ENCODE results near the gene ADAMTS7. TPM values are rescaled to one million over a fixed set of nuclear protein-coding genes. Genes with fewer than 3 reads are reported as not detected.
"Not testable (repeated sequence)": the region's sequence is repeated elsewhere in the genome, so short reads cannot be mapped to it uniquely, and the experiment has no call there.

Gene ADAMTS7
- total and polyA plus RNA-seq, 5 donors from 2014 or later = not detected

- no peaks in the 10 kb centered on the region for H3K4me1 ChIP-seq (ENCODE audit: control insufficient read depth, insufficient read depth, low read length, poor library complexity, severe bottlenecking)
- no peaks in the 10 kb centered on the region for H3K27me3 ChIP-seq (ENCODE audit: control insufficient read depth, insufficient read depth, low read length)
- Mint-ChIP-seq H3K4me3 (no peak overlapping the region), H3K36me3 (no peaks in the 10 kb centered on the region), H3K27me3 (peaks cover 9% of the 10 kb centered on the region), H3K9me3 (peaks cover 0 to 2% (median 0%) of the 10 kb centered on the region in 7 donors), H3K27ac (no peak overlapping the region), H3K4me1 (no peaks in the 10 kb centered on the region)
- DNase-seq (peak in 1 of 3 donors; percentile 14), ATAC-seq (ENCODE audit: low read depth in 2 of 2) (no peak)
- no peaks in the 10 kb centered on the region for H3K36me3 ChIP-seq (ENCODE audit: control insufficient read depth, insufficient read depth, low read length)
- no peak overlapping the region for H3K4me3 ChIP-seq (ENCODE audit: low read depth, low read length)
- no peak overlapping the region for H3K27ac ChIP-seq (ENCODE audit: insufficient read depth, low read length, poor library complexity, severe bottlenecking)
- H3K9me3 ChIP-seq (ENCODE audit: control insufficient read depth in 2 of 2, low read length in 2 of 2) = no peaks in the 10 kb centered on the region
Measured at GRCh38 chr15:78726870-78727551, 84.3 kb downstream of the ADAMTS7 start.

- H3K27ac ChIP-seq (ENCODE audit: insufficient read depth, low read length, poor library complexity, severe bottlenecking); H3K36me3 Mint-ChIP-seq; H3K4me3 Mint-ChIP-seq; H3K9me3 ChIP-seq (ENCODE audit: control insufficient read depth in 2 of 2, low read length in 2 of 2); ATAC-seq (ENCODE audit: low read depth in 2 of 2); DNase-seq; H3K4me1 Mint-ChIP-seq; H3K27ac Mint-ChIP-seq; H3K4me1 ChIP-seq (ENCODE audit: control insufficient read depth, insufficient read depth, low read length, poor library complexity, severe bottlenecking); H3K9me3 Mint-ChIP-seq; H3K36me3 ChIP-seq (ENCODE audit: control insufficient read depth, insufficient read depth, low read length); H3K4me3 ChIP-seq (ENCODE audit: low read depth, low read length): not testable (repeated sequence)
- peaks cover 25% of the 10 kb centered on the region for H3K27me3 Mint-ChIP-seq
- H3K27me3 ChIP-seq (ENCODE audit: control insufficient read depth, insufficient read depth, low read length) = peaks cover 10% of the 10 kb centered on the region
Measured at GRCh38 chr15:78719819-78720450, 91.3 kb downstream of the ADAMTS7 start.

- no peak overlapping the region for H3K27ac Mint-ChIP-seq
- H3K4me3 ChIP-seq (ENCODE audit: low read depth, low read length) = no peak overlapping the region
- H3K27me3 ChIP-seq (ENCODE audit: control insufficient read depth, insufficient read depth, low read length) = peaks cover 10% of the 10 kb centered on the region
- no peak overlapping the region for H3K4me3 Mint-ChIP-seq
- peaks cover 0 to 2% (median 0%) of the 10 kb centered on the region in 7 donors for H3K9me3 Mint-ChIP-seq
- no peaks in the 10 kb centered on the region for H3K36me3 Mint-ChIP-seq
- H3K27me3 Mint-ChIP-seq = peaks cover 29% of the 10 kb centered on the region
- no peak overlapping the region for H3K27ac ChIP-seq (ENCODE audit: insufficient read depth, low read length, poor library complexity, severe bottlenecking)
- no peaks in the 10 kb centered on the region for H3K36me3 ChIP-seq (ENCODE audit: control insufficient read depth, insufficient read depth, low read length)
- DNase-seq = no peak
- ATAC-seq (ENCODE audit: low read depth in 2 of 2) = no peak
- no peaks in the 10 kb centered on the region for H3K4me1 Mint-ChIP-seq
- H3K9me3 ChIP-seq (ENCODE audit: control insufficient read depth in 2 of 2, low read length in 2 of 2) = no peaks in the 10 kb centered on the region
- H3K4me1 ChIP-seq (ENCODE audit: control insufficient read depth, insufficient read depth, low read length, poor library complexity, severe bottlenecking) = no peaks in the 10 kb centered on the region
Measured at GRCh38 chr15:78718837-78719236, 92.4 kb downstream of the ADAMTS7 start.

- H3K27ac ChIP-seq (ENCODE audit: insufficient read depth, low read length, poor library complexity, severe bottlenecking) = no peak overlapping the region
- Mint-ChIP-seq H3K4me3 (no peak overlapping the region), H3K27me3 (peaks cover 36% of the 10 kb centered on the region), H3K4me1 (peaks cover 0 to 6% (median 0%) of the 10 kb centered on the region in 4 donors), H3K9me3 (peaks cover 0 to 2% (median 0%) of the 10 kb centered on the region in 7 donors), H3K27ac (no peak overlapping the region), H3K36me3 (no peaks in the 10 kb centered on the region)
- peaks cover 10% of the 10 kb centered on the region for H3K27me3 ChIP-seq (ENCODE audit: control insufficient read depth, insufficient read depth, low read length)
- H3K9me3 ChIP-seq (ENCODE audit: control insufficient read depth in 2 of 2, low read length in 2 of 2) = no peaks in the 10 kb centered on the region
- no peak overlapping the region for H3K4me3 ChIP-seq (ENCODE audit: low read depth, low read length)
- ATAC-seq (ENCODE audit: low read depth in 2 of 2) (no peak), DNase-seq (no peak)
- H3K36me3 ChIP-seq (ENCODE audit: control insufficient read depth, insufficient read depth, low read length) = no peaks in the 10 kb centered on the region
- no peaks in the 10 kb centered on the region for H3K4me1 ChIP-seq (ENCODE audit: control insufficient read depth, insufficient read depth, low read length, poor library complexity, severe bottlenecking)
Measured at GRCh38 chr15:78717956-78718656, 93.2 kb downstream of the ADAMTS7 start.

GRCh38 chr15:78716651-78717050 is 94.6 kb downstream of the ADAMTS7 start:
- Histone ChIP-seq H3K36me3 (ENCODE audit: control insufficient read depth, insufficient read depth, low read length) (no peaks in the 10 kb centered on the region), H3K27ac (ENCODE audit: insufficient read depth, low read length, poor library complexity, severe bottlenecking) (no peak overlapping the region), H3K27me3 (ENCODE audit: control insufficient read depth, insufficient read depth, low read length) (peaks cover 10% of the 10 kb centered on the region), H3K4me1 (ENCODE audit: control insufficient read depth, insufficient read depth, low read length, poor library complexity, severe bottlenecking) (no peaks in the 10 kb centered on the region), H3K4me3 (ENCODE audit: low read depth, low read length) (no peak overlapping the region), H3K9me3 (ENCODE audit: control insufficient read depth in 2 of 2, low read length in 2 of 2) (no peaks in the 10 kb centered on the region)
- peaks cover 39% of the 10 kb centered on the region for H3K27me3 Mint-ChIP-seq
- ATAC-seq (ENCODE audit: low read depth in 2 of 2) = no peak
- H3K36me3 Mint-ChIP-seq = no peaks in the 10 kb centered on the region
- peaks cover 0 to 7% (median 0%) of the 10 kb centered on the region in 4 donors for H3K4me1 Mint-ChIP-seq
- H3K4me3 Mint-ChIP-seq = no peak overlapping the region
- no peak for DNase-seq
- H3K9me3 Mint-ChIP-seq = peaks cover 0 to 2% (median 0%) of the 10 kb centered on the region in 7 donors
- H3K27ac Mint-ChIP-seq = no peak overlapping the region

GRCh38 chr15:78715930-78716329 is 95.3 kb downstream of the ADAMTS7 start:
- Histone ChIP-seq H3K9me3 (ENCODE audit: control insufficient read depth in 2 of 2, low read length in 2 of 2) (no peaks in the 10 kb centered on the region), H3K4me3 (ENCODE audit: low read depth, low read length) (no peak overlapping the region), H3K36me3 (ENCODE audit: control insufficient read depth, insufficient read depth, low read length) (no peaks in the 10 kb centered on the region), H3K27me3 (ENCODE audit: control insufficient read depth, insufficient read depth, low read length) (peaks cover 10% of the 10 kb centered on the region), H3K4me1 (ENCODE audit: control insufficient read depth, insufficient read depth, low read length, poor library complexity, severe bottlenecking) (no peaks in the 10 kb centered on the region), H3K27ac (ENCODE audit: insufficient read depth, low read length, poor library complexity, severe bottlenecking) (no peak overlapping the region)
- DNase-seq (no peak), ATAC-seq (ENCODE audit: low read depth in 2 of 2) (no peak)
- H3K9me3 Mint-ChIP-seq = peaks cover 0 to 2% (median 0%) of the 10 kb centered on the region in 7 donors
- H3K27me3 Mint-ChIP-seq = peaks cover 39% of the 10 kb centered on the region
- H3K4me1 Mint-ChIP-seq = peaks cover 0 to 7% (median 0%) of the 10 kb centered on the region in 4 donors
- no peak overlapping the region for H3K27ac Mint-ChIP-seq
- H3K36me3 Mint-ChIP-seq = no peaks in the 10 kb centered on the region
- H3K4me3 Mint-ChIP-seq = no peak overlapping the region

GRCh38 chr15:78715434-78715833 is 95.8 kb downstream of the ADAMTS7 start:
- no peak overlapping the region for H3K27ac ChIP-seq (ENCODE audit: insufficient read depth, low read length, poor library complexity, severe bottlenecking)
- Mint-ChIP-seq H3K9me3 (peaks cover 0 to 2% (median 0%) of the 10 kb centered on the region in 7 donors), H3K4me3 (no peak overlapping the region), H3K4me1 (peaks cover 0 to 7% (median 0%) of the 10 kb centered on the region in 4 donors), H3K36me3 (no peaks in the 10 kb centered on the region), H3K27ac (no peak overlapping the region), H3K27me3 (peaks cover 39% of the 10 kb centered on the region)
- no peaks in the 10 kb centered on the region for H3K36me3 ChIP-seq (ENCODE audit: control insufficient read depth, insufficient read depth, low read length)
- no peaks in the 10 kb centered on the region for H3K9me3 ChIP-seq (ENCODE audit: control insufficient read depth in 2 of 2, low read length in 2 of 2)
- ATAC-seq (ENCODE audit: low read depth in 2 of 2) = no peak
- H3K27me3 ChIP-seq (ENCODE audit: control insufficient read depth, insufficient read depth, low read length) = peaks cover 10% of the 10 kb centered on the region
- no peak for DNase-seq
- no peak overlapping the region for H3K4me3 ChIP-seq (ENCODE audit: low read depth, low read length)
- H3K4me1 ChIP-seq (ENCODE audit: control insufficient read depth, insufficient read depth, low read length, poor library complexity, severe bottlenecking) = no peaks in the 10 kb centered on the region

All from CD4-positive, CD25-positive, alpha-beta regulatory T cell (primary cell).